Uterus (tissue), 4 donors: ENCODE results near the gene ACTN1. TPM values are rescaled to one million over a fixed set of nuclear protein-coding genes. Genes with fewer than 3 reads are reported as not detected.
A peak's percentile ranks its signal among the peaks of the same experiment; 100 is the strongest.

ENCODE experiments used
- DNase-seq, 2 donors: peaks; one replicate each; pipeline ENCODE4 v3.0.0-alpha.2; 2019 to 2020
- H3K27ac ChIP-seq, 2 donors: fragments of 200-600 bp; sonication (generic); 1 replicate in 1 of 2; 2 replicates in 1 of 2; pipeline ENCODE4 v1.5.1; 2016 to 2018
- H3K27me3 ChIP-seq, 2 donors: fragments of 200-600 bp; sonication (generic); one replicate each; pipeline ENCODE4 v1.5.1; 2018 to 2019; ENCODE audit warnings: control low read depth in 1 of 2
- H3K36me3 ChIP-seq, 2 donors: fragments of 200-600 bp; sonication (generic); one replicate each; pipeline ENCODE4 v1.5.1; 2019; ENCODE audit warnings: control low read depth in 1 of 2
- H3K4me1 ChIP-seq, 2 donors: fragments of 200-600 bp; sonication (generic); one replicate each; pipeline ENCODE4 v1.5.1; 2018 to 2019; ENCODE audit warnings: control low read depth in 1 of 2
- H3K4me3 ChIP-seq, 2 donors: fragments of 200-600 bp; sonication (generic); 1 replicate in 1 of 2; 2 replicates in 1 of 2; pipeline ENCODE4 v1.5.1; 2018 to 2019; ENCODE audit warnings: mild to moderate bottlenecking in 1 of 2
- H3K9me3 ChIP-seq, 2 donors: fragments of 200-600 bp; sonication (generic); one replicate each; pipeline ENCODE4 v1.5.1; 2019; ENCODE audit warnings: control low read depth in 1 of 2
- POLR2A ChIP-seq, 2 donors: fragments of 450-650 bp; IDR thresholded peaks; one replicate each; pipeline ENCODE4 v1.6.1; 2016; ENCODE audit warnings: antibody characterized with exemption in 2 of 2, mild to moderate bottlenecking in 1 of 2, moderate library complexity in 1 of 2
- intact Hi-C: fragments of 100-400 bp; cut with DNase I; formaldehyde crosslinking; loops from one replicate; pipeline ENCODE4 v1.15.1; 2023; ENCODE audit warnings: low total_unique reads
- total RNA-seq, 4 donors: library from RNA; depleted of rRNA in 3 of 4; stranded (reverse); fragments of >200 nt in 3 of 4; gene quantifications; one replicate each; pipeline versions ENCODE4 v1.1.0 to v1.2.4, GENCODE V29; 2014 to 2023
- TF ChIP-seq, protein P1 (sequence below), 4 experiments: fragments of 200-600 bp in 2 of 4; fragments of 450-650 bp in 2 of 4; sonication (generic) in 2 of 4; IDR thresholded peaks; one replicate each; pipeline ENCODE4 v1.5.1; 2016 to 2019; ENCODE audit warnings: antibody characterized with exemption in 4 of 4, mild to moderate bottlenecking in 2 of 4, moderate library complexity in 1 of 4
- donor health status: DM: yes; HTN: yes; CAD: no.

Gene ACTN1
- total RNA-seq, 4 donors from 2014 or later: 147 to 538 (median 343) TPM

DNA sequence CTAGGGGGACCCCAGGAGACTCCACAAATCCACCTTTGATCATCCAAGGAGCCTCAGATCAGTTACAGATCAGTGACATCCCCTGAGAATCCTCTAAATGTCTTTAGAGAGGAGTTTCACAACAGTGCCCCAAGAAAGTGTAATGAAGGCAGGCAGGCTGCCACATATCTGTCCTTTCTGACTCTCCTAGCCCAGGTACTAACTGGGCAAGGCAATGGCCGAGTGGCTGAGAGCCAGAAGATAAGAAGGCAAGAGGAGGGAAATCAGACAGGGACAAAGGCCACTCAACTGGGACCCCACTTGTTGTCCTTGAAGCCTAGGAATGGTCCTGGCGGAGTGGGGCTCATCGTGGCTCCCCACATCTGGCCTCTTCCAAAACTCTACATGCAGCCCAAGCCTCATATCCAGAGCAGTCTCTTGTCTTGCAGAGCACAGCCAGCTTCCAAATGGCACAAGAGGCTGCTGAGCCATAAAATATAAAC is 11.6 kb downstream of the ACTN1 start:
- H3K4me3 ChIP-seq: no peak overlapping the region
- no peak for TF ChIP-seq POLR2A (IDR thresholded peaks at IDR 0.05)
- TF ChIP-seq, protein P1, sequence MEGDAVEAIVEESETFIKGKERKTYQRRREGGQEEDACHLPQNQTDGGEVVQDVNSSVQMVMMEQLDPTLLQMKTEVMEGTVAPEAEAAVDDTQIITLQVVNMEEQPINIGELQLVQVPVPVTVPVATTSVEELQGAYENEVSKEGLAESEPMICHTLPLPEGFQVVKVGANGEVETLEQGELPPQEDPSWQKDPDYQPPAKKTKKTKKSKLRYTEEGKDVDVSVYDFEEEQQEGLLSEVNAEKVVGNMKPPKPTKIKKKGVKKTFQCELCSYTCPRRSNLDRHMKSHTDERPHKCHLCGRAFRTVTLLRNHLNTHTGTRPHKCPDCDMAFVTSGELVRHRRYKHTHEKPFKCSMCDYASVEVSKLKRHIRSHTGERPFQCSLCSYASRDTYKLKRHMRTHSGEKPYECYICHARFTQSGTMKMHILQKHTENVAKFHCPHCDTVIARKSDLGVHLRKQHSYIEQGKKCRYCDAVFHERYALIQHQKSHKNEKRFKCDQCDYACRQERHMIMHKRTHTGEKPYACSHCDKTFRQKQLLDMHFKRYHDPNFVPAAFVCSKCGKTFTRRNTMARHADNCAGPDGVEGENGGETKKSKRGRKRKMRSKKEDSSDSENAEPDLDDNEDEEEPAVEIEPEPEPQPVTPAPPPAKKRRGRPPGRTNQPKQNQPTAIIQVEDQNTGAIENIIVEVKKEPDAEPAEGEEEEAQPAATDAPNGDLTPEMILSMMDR (IDR thresholded peaks at IDR 0.05): no peak
- no peaks in the 10 kb centered on the region for H3K9me3 ChIP-seq
- intact Hi-C loops: loop anchor here (10.0 kb wide), 1 partner anchor 53 kb away; no protein-coding TSS in a partner anchor
- H3K27ac ChIP-seq: peak overlapping the region; percentile 78 to 97
- peaks cover 37 to 54% of the 10 kb centered on the region in 2 donors for H3K4me1 ChIP-seq
- no peaks in the 10 kb centered on the region for H3K36me3 ChIP-seq
- peak in 1 of 2 donors; percentile 19 for DNase-seq
- H3K27me3 ChIP-seq: no peaks in the 10 kb centered on the region

DNA sequence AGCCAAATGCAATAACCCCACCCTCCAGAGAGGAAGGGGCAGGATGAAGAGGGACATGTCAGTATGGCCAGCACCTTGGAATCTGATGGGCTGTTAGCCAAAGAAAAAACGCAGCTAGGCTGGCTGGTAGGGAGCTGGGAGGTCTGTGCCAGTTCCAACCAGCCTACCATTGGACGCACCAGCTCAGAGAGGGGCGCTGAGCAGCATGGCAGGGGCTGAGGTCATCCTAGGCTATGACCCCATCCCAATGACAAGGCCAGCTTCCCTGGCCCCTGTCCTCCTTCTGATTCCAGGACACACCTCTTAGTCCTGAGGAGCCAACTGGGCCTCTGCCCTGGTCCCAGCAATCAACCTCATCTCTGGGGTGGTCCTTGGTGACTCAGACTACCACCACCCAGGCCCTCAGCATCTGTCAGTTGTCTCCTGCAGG is 12.2 kb downstream of the ACTN1 start:
- DNase-seq: peak in 1 of 2 donors; percentile 37
- intact Hi-C loops: loop anchor here (10.0 kb wide), 1 partner anchor 52 kb away; no protein-coding TSS in a partner anchor
- Histone ChIP-seq H3K27me3 (no peaks in the 10 kb centered on the region), H3K27ac (peak overlapping the region; percentile 78 to 97), H3K9me3 (no peaks in the 10 kb centered on the region), H3K36me3 (no peaks in the 10 kb centered on the region), H3K4me3 (no peak overlapping the region), H3K4me1 (peaks cover 44 to 50% of the 10 kb centered on the region in 2 donors)
- no peak for TF ChIP-seq POLR2A (IDR thresholded peaks at IDR 0.05)
- TF ChIP-seq, protein P1 (IDR thresholded peaks at IDR 0.05): no peak

DNA sequence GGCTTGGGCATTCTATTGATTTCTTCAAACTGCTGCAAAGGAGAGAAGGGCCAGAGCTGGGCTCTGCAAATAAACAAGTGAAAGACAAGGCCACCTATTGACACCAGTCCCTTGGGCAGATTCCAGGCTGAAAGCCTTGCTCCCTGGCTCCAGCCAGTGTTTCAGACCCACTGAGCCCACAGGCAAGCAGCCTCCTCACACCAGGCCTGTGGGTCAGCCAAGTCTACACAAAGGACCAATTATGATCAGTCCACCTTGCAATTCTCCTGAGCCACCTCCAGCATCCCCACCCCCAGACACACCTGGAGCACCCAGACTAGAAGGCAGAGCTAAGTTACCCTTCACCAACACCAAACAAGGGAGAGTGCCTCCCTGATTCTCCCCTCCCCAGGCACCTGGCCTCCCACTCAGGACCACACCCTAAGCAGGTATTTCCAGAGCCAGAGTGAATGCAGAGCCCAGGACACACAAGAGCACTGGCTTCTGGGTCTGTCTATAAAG is 13.8 kb downstream of the ACTN1 start:
- no peak for DNase-seq
- no peaks in the 10 kb centered on the region for H3K36me3 ChIP-seq
- H3K27ac ChIP-seq: peak overlapping the region; percentile 47 to 53
- intact Hi-C loops: loop anchor here (10.0 kb wide), 1 partner anchor 51 kb away; no protein-coding TSS in a partner anchor
- no peak for TF ChIP-seq POLR2A (IDR thresholded peaks at IDR 0.05)
- TF ChIP-seq, protein P1 (IDR thresholded peaks at IDR 0.05): no peak
- H3K4me1 ChIP-seq: peaks cover 45 to 46% of the 10 kb centered on the region in 2 donors
- no peak overlapping the region for H3K4me3 ChIP-seq
- no peaks in the 10 kb centered on the region for H3K9me3 ChIP-seq
- no peaks in the 10 kb centered on the region for H3K27me3 ChIP-seq

DNA sequence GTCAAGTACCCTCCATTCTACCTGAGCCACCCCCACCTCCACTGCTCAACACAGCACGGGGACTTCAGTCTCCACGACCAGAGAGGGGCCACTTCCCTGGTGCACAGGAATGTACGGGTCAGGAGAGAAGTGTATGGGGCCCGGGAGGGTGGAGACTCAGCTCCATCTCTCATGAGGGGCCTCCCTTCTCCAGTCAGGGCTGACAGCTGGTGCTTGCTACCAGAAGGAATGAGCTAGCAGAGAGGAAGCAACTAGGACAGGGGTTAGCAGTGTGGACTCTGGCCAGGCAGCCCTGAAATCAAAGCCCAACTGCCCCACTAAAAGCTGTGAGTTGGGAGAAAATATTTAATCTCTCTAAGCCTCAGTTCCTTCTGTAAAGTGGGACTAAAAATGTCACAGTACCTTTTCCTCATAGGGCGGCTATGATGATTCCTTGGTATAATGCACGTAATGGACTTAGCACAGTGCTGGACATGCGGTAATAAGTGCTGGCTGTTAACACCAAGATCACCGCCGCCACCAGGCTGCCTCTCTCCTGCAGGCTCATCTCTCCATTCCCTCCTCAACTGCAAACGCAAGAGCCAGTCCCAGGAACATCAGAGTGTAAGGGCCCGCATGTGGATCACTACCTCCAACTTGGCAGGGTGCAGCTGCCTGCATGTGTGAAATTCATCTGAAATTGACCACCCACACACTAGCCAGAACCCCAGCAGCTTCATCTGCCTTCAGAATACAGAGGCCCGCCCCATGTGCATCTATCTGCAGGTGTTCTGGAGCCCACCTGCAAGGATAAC is 14.6 kb downstream of the ACTN1 start:
- Histone ChIP-seq H3K4me1 (peaks cover 40 to 45% of the 10 kb centered on the region in 2 donors), H3K27me3 (no peaks in the 10 kb centered on the region), H3K36me3 (no peaks in the 10 kb centered on the region), H3K4me3 (no peak overlapping the region), H3K27ac (peak overlapping the region; percentile 47 to 53), H3K9me3 (no peaks in the 10 kb centered on the region)
- no peak for DNase-seq
- intact Hi-C loops: loop anchor here (10.0 kb wide), 1 partner anchor 50 kb away; no protein-coding TSS in a partner anchor
- TF ChIP-seq, protein P1 (IDR thresholded peaks at IDR 0.05): no peak
- no peak for TF ChIP-seq POLR2A (IDR thresholded peaks at IDR 0.05)

DNA sequence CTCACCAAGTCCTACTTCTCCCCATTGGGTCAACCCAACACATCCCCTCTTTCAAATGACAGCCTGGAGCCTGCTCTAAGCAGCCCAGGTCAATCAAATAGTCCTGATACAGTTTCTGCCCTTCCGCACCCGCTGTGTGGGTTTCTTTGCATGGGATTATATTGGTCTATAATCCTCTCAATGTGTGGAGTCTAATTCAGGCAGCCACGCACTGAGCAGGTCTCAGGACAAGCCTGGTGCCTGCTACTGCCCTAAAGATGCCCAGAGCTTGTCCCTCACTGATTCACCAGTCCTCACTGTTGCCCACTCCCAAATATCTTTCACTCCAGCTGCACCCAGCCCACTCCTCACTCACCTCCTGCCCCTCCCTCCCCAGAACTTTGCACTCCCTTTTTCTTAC is 16.4 kb downstream of the ACTN1 start:
- Histone ChIP-seq H3K4me3 (no peak overlapping the region), H3K9me3 (no peaks in the 10 kb centered on the region), H3K4me1 (peaks cover 40% of the 10 kb centered on the region in 2 donors), H3K27ac (peak overlapping the region; percentile 74 to 95), H3K27me3 (no peaks in the 10 kb centered on the region), H3K36me3 (no peaks in the 10 kb centered on the region)
- no peak for TF ChIP-seq POLR2A (IDR thresholded peaks at IDR 0.05)
- TF ChIP-seq, protein P1 (IDR thresholded peaks at IDR 0.05): no peak
- intact Hi-C loops: loop anchor here (10.0 kb wide), 1 partner anchor 48 kb away; no protein-coding TSS in a partner anchor
- no peak for DNase-seq
